Measurements from ENCODE around the gene NR6A1.

The NR6A1 gene

DNA sequence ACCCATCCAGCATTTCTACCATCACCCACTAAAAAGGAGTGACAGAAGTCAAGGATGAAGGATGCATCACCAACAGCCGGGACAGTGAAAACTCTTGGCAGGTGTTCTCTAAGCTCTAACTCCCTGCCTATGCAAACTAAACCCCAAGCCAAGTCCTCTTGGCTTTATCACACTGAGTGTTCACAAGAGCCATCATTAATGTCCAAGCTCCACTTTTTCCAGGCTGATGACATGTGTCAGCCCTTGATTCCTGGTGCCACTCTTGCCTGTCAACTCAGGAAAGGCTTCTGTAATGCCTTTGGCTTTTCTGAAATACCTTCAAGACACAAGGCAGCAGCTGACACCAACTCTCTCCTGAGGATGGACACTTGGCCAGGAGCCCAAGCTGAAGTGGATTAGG, 86.9 kb downstream of the NR6A1 start:
- no peak for DNase-seq

DNA sequence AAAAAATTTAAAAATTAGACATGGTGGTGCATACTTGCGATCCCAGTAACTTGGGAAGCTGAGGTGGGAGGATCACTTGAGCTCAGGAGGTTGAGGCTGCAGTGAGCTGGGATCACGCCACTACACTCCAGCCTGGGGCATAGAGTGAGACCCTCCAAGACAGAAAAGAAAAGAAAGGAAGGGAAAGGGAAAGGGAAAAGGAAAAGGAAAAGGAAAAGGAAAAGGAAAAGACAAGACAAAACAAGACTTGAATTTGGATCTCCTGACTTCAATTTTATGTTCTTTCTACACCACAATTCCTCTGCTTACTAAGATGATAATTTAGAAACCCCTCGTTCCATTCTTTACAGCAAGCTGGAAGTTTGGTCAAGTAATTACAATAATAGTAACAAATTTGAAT, 88.1 kb downstream of the NR6A1 start:
- no peak for DNase-seq

GRCh38 chr9:124680714-124681390, 90.3 kb downstream of the NR6A1 start:
- no peak for DNase-seq

- DNase-seq, result no peak
Measured at GRCh38 chr9:124680049-124680448, 91.1 kb downstream of the NR6A1 start.

GRCh38 chr9:124676159-124676551, 95.0 kb downstream of the NR6A1 start:
- DNase-seq, result no peak

GRCh38 chr9:124675261-124676158, 95.6 kb downstream of the NR6A1 start:
- DNase-seq, result no peak

DNA sequence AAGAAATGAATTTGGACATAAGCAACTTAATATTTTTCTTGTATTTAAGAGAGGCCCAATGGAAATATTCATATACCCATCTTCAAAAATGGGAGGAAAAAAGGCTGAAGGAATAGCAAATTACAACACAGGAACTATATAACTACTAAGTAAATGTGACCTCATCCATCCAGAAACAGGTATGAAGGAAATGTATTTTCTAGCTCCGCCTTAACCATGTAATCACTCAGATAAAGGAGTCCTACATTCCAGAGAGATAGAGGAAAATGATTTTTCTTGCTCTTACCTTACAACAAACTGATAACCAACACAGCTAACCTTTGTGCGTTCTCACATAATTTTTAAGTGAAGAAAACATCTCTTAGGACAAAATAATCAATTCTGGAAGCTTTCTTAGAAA, 96.5 kb downstream of the NR6A1 start:
- no peak for DNase-seq

DNA sequence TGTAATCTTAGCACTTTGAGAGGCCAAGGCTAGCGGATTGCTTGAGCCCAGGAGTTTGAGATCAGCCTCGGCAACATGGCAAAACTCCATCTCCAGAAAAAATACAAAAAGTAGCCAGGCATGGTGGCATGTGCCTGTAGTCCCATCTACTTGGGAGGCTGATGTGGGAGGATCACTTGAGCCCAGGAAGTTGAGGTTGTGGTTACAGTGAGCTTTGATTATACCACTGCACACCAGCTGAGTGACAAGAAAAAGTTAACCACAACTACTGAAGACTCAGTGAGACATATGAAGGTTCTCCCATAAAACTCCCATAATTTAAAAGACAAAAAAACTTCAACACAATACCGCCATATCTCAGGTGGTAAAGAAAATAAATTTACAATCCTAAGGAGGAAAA, 98.0 kb downstream of the NR6A1 start:
- DNase-seq, result no peak

DNA sequence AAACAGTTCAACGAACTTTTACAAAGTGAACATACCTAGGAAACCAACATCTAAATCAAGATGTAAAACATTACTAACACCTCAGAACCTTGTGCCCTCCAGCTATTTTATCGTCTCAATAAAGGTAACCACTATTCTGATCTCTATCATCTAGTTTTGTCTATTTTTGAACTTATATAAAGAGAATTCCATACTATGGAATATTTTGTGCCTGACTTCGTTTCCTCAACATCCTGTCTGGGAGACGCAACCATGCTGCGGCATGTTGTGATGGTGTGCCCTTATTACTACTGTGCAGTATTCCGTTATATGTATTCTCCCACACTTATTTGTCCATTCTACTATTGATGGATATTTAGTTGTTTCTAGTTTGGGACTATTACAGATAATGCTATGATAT, 99.2 kb downstream of the NR6A1 start:
- DNase-seq, result no peak

GRCh38 chr9:124666642-124667041, 104.5 kb downstream of the NR6A1 start:
- no peak for DNase-seq

- no peak for DNase-seq
Measured at GRCh38 chr9:124665391-124666058, 105.6 kb downstream of the NR6A1 start.

DNA sequence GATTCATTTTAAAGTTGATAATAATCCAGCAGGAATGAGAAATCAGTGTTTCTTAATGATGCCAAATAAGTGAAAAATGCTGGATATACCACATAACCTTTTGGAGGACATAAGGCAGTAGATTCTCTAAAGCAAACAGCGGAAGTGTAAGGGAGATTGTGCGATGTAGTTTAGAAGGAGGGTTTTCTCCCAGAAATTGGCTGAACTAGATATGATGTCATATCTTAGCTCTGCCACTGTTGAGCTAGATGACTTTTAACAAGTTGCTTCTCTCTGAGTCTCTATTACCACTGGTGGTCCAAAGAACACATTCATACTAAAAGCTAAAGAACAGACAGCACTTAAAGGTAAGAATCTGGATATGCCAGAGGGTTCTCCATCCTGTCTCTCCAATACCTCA, 107.0 kb downstream of the NR6A1 start:
- no peak for DNase-seq

DNA sequence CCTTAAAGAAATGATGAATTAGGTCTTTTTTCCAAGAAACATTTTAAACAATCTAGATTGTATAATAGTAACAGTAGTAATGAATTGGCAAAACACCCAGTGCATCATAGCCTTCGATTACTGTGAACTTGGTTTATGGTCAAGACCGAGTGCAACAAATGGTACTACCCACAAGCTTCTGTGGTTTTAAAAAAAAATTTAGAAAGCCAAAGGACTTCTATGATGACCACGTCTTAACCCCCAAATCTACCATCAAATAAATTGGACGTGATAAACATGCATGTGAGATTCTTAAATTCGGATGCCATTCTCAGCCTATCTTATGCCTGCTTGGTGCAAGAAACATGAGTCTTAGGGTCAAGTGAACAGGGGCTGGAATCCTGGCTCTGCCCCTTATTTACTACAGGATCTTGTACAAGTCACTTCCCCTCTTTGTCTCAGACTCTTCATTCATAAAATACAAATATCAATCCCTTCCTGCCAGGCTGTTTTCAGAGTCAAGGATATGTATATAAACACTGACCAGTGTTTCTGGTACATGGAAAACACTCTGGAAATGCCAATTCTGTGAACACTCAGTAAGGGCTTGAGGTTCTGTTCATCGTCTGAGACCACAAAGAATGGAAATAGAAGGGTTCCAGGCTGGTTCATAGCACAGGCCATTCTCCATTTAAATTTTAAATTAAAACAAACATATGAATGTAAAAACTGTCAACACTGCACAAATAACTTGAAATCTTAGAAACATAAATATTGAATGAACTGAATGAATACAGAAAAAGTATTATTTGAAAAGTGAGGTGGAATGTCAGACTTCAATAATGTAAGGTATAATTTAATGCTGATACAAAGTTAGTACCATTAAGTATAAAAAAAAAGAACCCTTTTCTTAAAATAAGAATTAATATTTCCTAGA, 107.8 kb downstream of the NR6A1 start:
- DNase-seq, result no peak

DNA sequence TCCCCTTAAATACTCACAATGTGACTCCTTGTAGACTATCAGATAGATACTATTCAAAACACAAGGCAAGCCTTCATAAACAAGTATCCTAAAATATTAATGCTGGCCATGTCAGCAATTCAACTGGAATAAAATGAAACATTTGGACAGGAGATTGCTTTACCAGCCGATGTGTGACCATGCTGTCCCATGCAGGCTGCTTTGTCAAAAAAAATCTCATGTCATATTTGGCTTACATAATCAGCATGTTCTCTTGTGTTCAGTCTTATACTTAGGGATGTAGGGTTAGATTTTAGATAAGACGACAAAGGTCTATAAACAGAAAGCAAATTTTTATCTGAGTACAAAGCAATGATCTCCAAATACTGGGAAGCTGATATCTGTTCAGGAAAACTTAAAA, 108.5 kb downstream of the NR6A1 start:
- no peak for DNase-seq

DNA sequence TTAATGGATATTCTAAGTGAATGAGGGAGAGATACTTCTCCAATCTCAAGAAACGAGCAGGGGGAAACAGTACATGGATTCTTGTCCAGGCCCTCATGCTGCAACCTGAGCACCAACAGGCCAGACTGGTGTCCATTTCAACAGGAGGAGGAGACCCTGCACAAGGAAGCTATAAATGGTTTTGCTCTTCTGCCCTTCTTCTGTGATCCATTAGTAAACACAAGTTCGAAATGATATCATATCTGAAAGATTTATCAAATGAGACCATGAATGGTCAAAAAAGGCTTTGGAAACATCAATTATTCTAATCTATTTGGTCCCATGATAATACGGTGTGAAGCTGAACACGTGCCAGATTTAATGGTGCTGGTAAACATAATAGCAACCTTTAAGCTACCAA, 109.8 kb downstream of the NR6A1 start:
- no peak for DNase-seq

DNA sequence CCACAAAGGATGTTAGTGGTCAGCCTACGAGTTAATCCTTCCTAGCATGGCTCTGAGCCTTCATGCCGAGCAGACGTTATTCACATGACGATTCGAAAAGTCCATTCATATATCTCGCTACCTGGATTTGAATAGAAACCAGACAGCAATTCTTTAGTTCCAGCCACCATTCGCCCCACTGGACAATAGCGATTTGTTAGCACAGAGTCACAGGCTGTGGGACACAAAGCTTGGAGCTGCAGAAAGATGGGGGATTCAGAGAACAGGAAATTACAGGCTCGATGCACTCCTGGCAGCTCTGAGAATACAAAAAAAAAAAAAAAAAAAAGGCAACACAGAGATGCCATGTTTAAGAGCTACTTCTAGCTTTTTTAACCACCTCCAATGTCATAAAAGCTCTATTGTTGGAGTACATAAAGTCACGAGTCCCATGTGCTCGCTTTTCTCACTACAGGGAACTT, 110.7 kb downstream of the NR6A1 start:
- no peak for DNase-seq

DNA sequence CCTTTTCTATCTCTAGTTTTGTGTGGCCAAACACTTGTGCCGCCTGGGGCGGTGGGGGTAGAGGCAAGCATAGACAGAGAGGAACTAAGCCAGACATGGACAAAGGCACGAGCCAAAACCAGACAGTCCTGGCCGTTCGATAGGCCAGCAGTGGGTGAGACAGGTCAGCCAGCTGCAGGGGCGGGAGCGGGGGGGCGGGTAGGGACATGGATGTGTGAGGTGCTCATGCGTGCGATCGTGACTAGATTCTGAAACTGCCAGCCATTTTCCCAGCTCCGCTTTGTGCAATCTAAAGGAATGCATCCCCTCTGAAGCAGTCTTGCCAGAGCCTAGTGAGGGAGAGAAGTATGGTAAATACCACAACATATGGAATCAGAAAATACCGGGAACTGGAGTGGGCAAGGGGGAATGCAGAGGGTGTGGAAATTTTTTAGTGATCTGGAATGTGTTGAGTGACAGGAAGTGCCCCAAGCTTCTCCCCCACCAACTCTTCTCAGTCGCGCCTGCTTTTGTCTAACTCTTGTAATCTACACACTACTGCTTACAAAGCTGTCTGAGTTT, 111.9 kb downstream of the NR6A1 start:
- DNase-seq, result no peak

DNA sequence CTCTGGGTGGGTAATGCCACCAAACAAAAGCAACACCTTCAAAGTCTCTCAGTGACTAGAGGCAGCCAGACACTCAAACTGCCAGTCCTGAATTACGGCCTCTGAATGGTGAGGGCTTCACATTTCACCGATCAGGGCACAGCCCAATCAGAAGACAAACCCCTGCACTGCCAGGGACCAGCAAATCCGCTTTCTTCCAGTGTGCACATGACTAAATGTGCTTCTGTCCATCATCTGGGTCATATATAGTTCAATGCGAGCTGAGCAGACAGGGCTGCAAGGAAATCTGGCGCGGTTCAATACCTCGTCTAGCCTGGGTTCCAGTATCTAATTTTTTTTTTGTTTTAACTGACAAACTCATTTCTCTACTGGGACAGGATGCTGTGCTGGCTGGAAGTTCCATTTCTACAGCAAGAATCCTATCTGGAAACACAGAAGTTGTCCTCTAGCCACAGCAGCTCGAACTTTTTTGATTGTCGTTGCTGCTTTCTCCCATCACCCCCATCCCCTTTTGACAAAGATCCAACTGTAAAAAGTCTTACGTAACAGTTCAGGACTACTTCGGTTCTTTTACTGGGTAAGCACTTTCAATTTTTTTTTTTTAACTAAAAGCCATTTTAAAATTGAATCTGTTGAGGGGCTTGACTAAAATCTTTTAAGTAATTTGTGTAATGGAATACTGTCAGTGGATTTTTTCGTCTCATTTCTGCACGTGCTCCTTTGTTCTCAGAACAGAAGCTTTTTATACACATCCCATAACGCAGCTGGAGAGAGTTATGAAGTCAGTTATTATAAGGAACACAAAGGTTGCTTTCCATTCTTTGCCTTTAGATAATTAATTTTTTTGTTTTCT, 112.7 kb downstream of the NR6A1 start:
- DNase-seq, result peak; percentile 38

- no peak for DNase-seq
Measured at GRCh38 chr9:124657516-124657915, 113.6 kb downstream of the NR6A1 start.

DNA sequence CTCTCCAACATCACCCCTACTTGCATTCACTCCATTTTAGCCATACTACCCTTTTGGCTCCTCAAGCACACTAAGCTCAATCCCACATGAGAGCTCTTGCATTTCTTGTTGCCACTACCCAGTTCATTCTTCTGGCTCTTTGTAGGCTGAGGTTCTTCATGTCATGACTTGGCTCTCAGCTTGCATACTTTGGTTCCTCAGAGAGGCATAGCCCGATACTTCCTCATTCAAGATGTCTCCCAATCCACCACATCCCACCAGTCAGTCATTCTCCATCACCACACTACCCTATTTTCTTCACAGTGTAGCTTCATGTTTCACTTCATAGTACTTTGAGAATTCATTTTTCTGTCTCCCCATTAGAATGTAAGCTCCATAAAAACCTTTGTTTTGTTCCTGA, 116.7 kb downstream of the NR6A1 start:
- no peak for DNase-seq
